Bronchial epithelial cell (primary cell): ENCODE results near the gene SEMA3A. TPM values are rescaled to one million over a fixed set of nuclear protein-coding genes. Genes with fewer than 3 reads are reported as not detected.
A peak's percentile ranks its signal among the peaks of the same experiment; 100 is the strongest.

Experiments
- DNase-seq: peaks from one replicate; pipeline ENCODE4 v3.0.0-alpha.2; 2010; ENCODE audit warnings: low read depth
- FAIRE-seq: peaks from 2 replicates; lab custom pipeline; 2011; peaks lifted over from hg19 to GRCh38; lab: Jason Lieb, UNC
- H3K27me3 ChIP-seq: 2 replicates; pipeline ENCODE4 v1.5.1; 2011; ENCODE audit warnings: low read length; ENCODE audit not compliant: control insufficient read depth, insufficient read depth
- H3K36me3 ChIP-seq: 2 replicates; pipeline ENCODE4 v1.5.1; 2011; ENCODE audit warnings: low read length; ENCODE audit not compliant: control insufficient read depth, insufficient read depth
- H3K4me3 ChIP-seq: 2 replicates; pipeline ENCODE4 v1.5.1; 2011; ENCODE audit warnings: mild to moderate bottlenecking, low read depth, low read length, control low read depth
- total RNA-seq: library from RNA; depleted of rRNA; stranded (reverse); fragments of >200 nt; gene quantifications from 2 replicates; pipeline ENCODE4 v1.2.1, GENCODE V29; 2014
- TF ChIP-seq, protein P1 (sequence below): IDR thresholded peaks from 2 replicates; pipeline ENCODE4 v1.5.1; 2011; ENCODE audit warnings: mild to moderate bottlenecking, moderate library complexity, low read length, control low read depth, inconsistent platforms; ENCODE audit not compliant: insufficient read depth, severe bottlenecking

Gene SEMA3A
- total RNA-seq, 1 donor from 2014 or later, result 57.7 TPM

DNA sequence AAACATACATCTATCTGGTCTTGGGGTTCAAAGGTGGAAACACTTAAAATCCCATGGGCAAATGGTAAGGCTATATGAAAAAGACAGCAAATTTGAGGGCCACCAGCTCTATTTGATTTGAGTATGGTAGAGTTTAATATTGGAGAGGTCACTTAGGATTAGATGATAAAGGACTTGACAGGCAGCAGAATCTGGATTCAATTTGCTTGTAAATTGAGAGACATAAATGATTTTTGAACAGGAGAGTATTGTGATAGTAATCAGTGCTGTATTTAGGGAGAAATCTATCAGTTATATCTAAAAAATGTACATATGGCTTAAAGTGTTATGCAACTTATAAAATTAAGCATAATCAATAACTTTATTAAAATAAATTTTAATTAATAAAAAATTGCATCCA is 155.2 kb downstream of the SEMA3A start:
- FAIRE-seq (no peak), DNase-seq (no peak)
- H3K27me3 ChIP-seq, result no peaks in the 10 kb centered on the region
- TF ChIP-seq, protein P1, sequence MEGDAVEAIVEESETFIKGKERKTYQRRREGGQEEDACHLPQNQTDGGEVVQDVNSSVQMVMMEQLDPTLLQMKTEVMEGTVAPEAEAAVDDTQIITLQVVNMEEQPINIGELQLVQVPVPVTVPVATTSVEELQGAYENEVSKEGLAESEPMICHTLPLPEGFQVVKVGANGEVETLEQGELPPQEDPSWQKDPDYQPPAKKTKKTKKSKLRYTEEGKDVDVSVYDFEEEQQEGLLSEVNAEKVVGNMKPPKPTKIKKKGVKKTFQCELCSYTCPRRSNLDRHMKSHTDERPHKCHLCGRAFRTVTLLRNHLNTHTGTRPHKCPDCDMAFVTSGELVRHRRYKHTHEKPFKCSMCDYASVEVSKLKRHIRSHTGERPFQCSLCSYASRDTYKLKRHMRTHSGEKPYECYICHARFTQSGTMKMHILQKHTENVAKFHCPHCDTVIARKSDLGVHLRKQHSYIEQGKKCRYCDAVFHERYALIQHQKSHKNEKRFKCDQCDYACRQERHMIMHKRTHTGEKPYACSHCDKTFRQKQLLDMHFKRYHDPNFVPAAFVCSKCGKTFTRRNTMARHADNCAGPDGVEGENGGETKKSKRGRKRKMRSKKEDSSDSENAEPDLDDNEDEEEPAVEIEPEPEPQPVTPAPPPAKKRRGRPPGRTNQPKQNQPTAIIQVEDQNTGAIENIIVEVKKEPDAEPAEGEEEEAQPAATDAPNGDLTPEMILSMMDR, result no peak
- no peak overlapping the region for H3K4me3 ChIP-seq
- no peaks in the 10 kb centered on the region for H3K36me3 ChIP-seq

DNA sequence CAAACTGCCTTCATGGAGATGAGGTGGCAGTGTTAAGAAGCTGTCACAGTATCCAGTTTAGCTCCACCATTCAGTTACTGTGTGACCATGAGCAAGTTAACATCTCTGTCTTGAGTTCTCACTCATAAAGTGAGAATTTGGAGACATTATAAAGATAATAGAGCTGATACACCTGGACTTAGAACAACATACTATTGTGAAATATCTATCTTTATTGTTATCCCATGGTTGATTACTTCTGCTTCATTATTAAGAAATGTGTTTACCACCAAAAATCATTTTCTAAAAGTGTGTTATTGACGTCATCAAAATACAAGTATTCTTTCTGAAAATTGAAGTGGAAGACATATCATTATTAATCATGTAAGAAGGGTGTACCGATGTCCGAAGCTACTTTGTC is 166.9 kb downstream of the SEMA3A start:
- FAIRE-seq (no peak), DNase-seq (no peak)
- TF ChIP-seq, protein P1, result no peak
- Histone ChIP-seq H3K36me3 (no peaks in the 10 kb centered on the region), H3K27me3 (no peaks in the 10 kb centered on the region), H3K4me3 (no peak overlapping the region)

DNA sequence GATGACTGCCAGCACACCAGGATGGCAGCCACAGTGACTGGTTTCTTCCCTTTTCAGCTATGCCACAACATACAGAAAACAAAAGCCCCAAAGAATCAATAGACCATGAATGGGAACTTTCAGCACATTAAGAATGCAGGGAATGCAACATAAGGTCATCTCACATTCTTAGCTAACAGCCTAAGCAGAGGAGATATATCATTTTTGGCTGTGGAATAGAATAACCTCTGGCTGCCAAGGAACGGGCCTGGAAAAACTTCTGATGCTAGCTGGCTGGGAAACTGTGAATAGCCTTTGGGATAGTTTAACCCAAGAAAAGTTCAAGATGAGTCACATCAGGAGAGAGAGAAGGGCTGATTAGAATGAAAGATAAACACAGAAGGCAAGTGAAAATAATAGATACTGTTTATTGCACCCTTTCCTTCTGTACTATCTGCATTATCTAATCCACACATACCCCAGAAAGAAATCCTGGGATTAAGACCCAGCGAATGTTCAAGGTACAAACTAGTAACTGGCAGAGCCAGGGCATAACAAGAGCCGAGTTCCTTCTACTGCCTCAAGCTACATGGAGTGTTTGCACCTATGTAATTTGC is 169.2 kb downstream of the SEMA3A start:
- peak; percentile 64 for DNase-seq
- Histone ChIP-seq H3K4me3 (no peak overlapping the region), H3K36me3 (no peaks in the 10 kb centered on the region), H3K27me3 (no peaks in the 10 kb centered on the region)
- TF ChIP-seq, protein P1, result no peak
- no peak for FAIRE-seq

DNA sequence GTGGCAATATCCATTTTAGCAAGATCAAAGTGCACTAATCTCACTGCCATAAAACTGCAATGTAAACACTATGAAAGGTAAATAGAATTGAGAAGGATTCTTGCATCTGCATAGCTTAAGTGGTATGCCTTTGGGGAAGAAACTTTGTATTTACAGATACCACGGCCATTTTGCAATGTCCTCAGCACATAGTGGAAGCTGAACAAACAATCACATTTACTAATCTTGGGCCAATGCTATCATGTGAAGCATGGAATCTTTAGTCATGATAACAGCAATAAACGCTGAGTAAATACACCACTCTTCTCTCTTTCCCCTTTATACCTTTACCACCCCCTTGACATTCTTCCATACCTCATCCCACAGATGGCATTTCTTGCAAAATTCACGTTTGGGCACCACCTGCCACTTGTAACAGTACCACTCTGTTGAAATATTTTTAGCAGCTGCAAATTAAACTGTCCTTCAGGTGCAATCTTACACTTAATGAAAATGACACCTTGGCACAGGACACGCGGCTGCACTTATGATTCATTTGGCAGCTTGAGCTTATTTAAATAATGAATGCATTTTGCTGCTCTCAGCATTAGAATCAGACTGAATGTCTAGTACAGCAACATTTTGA is 171.8 kb downstream of the SEMA3A start:
- DNase-seq, result peak; percentile 69
- no peak for FAIRE-seq
- H3K27me3 ChIP-seq, result no peaks in the 10 kb centered on the region
- H3K4me3 ChIP-seq, result no peak overlapping the region
- TF ChIP-seq, protein P1, result no peak
- H3K36me3 ChIP-seq, result no peaks in the 10 kb centered on the region

DNA sequence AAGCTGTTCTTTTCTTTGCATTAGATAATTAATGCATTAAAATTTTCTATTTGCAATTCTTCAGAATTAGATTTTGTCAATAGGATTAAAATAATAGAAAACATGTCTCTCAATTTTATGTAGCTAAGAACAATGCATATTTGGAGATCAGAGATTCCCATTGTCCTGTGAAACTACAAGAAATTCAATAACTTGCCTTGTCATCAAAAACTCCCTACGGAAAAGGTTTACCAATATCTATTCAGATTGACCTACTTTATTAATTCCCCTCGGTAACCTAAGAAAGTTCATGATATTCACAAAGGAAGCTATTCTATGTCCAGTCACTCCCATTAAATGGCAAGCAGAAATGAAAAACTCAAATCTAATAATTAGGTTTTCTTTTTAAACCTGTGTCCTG is 172.6 kb downstream of the SEMA3A start:
- no peak overlapping the region for H3K4me3 ChIP-seq
- TF ChIP-seq, protein P1, result no peak
- H3K36me3 ChIP-seq, result no peaks in the 10 kb centered on the region
- no peaks in the 10 kb centered on the region for H3K27me3 ChIP-seq
- FAIRE-seq (no peak), DNase-seq (no peak)
